Adrenal gland (tissue), 12 donors: ENCODE results near the gene MCF2L. TPM values are rescaled to one million over a fixed set of nuclear protein-coding genes. Genes with fewer than 3 reads are reported as not detected.

ENCODE experiments used
- DNase-seq, 7 donors: peaks; one replicate each; pipeline ENCODE4 v3.0.0-alpha.2; 2019 to 2020
- H3K27ac ChIP-seq, 5 donors: fragments of 200-600 bp; sonication (generic) in 4 of 5; 1 replicate in 3 of 5; 2 replicates in 2 of 5; pipeline versions ENCODE4 v1.5.1 to v1.8.0; 2016 to 2020; ENCODE audit warnings: mild to moderate bottlenecking in 1 of 5
- H3K27me3 ChIP-seq: fragments of 200-600 bp; 2 replicates; pipeline ENCODE4 v1.8.0; 2021
- H3K36me3 ChIP-seq, 2 donors: fragments of 200-600 bp; replicated peaks in 1 of 2; 1 replicate in 1 of 2; 2 replicates in 1 of 2; pipeline versions ENCODE4 v1.5.1 to v1.8.0; 2018 to 2022
- H3K4me1 ChIP-seq, 2 donors: fragments of 200-600 bp; replicated peaks in 1 of 2; 1 replicate in 1 of 2; 2 replicates in 1 of 2; pipeline versions ENCODE4 v1.5.1 to v1.8.0; 2018 to 2021
- H3K4me3 ChIP-seq, 4 donors: fragments of 200-600 bp; sonication (generic) in 3 of 4; one replicate each; pipeline ENCODE4 v1.5.1; 2016 to 2018
- H3K9me3 ChIP-seq, 3 donors: fragments of 200-600 bp; sonication (generic) in 1 of 3; replicated peaks in 1 of 3; 1 replicate in 2 of 3; 2 replicates in 1 of 3; pipeline versions ENCODE4 v1.5.1 to v1.8.0; 2016 to 2021
- POLR2A ChIP-seq, 2 donors: fragments of 450-650 bp; IDR thresholded peaks; one replicate each; pipeline ENCODE4 v1.6.1; 2017; ENCODE audit warnings: antibody characterized with exemption in 2 of 2, mild to moderate bottlenecking in 2 of 2, moderate library complexity in 1 of 2
- WGBS, 4 donors: extraction: QIAGEN DNeasy Blood & Tissue Kit in 2 of 4; methylation state at CpG; one replicate each; pipeline versions ENCODE4 v1.1.5 to v1.1.7; 2013 to 2017; 5-methylcytosine and 5-hydroxymethylcytosine counted together
- intact Hi-C, 2 donors: fragments of 100-400 bp; cut with DNase I; formaldehyde crosslinking; loops; one replicate each; pipeline versions ENCODE4 v1.14.1 to v1.15.0; 2022 to 2023
- polyA plus RNA-seq, 3 donors: library from polyadenylated mRNA; stranded (reverse); fragments of 200-250 nt in 2 of 3; fragments of 350-450 nt in 1 of 3; fragmentation: Illumina TruSeq in 1 of 3; extraction: RNeasy Lipid Tissue Mini Kit (QIAGEN cat#74804) in 1 of 3; gene quantifications; one replicate each; pipeline ENCODE4 v1.2.3, GENCODE V29; 2013 to 2014
- total RNA-seq, 9 donors: library from RNA; depleted of rRNA in 4 of 9; stranded (reverse); fragments of >200 nt in 4 of 9; fragments of 120-200 nt in 1 of 9; fragmentation: NEBNext Ultra II Directional in 1 of 9; extraction: Animal tissue kit (Norgen Biotek cat#: 25700) in 1 of 9; gene quantifications; one replicate each; pipeline versions ENCODE4 v1.1.0 to v1.2.4, GENCODE V29; 2013 to 2023
- TF ChIP-seq, protein P1 (sequence below), 6 experiments: fragments of 450-650 bp in 4 of 6; fragments of 200-600 bp in 2 of 6; sonication (generic) in 1 of 6; IDR thresholded peaks; 1 replicate in 5 of 6; 2 replicates in 1 of 6; pipeline versions ENCODE4 v1.5.1 to v1.8.0; 2016 to 2021; ENCODE audit warnings: antibody characterized with exemption in 6 of 6, mild to moderate bottlenecking in 2 of 6, moderate library complexity in 1 of 6
- donor health status: healthy with polysubstance abuse.
- donor health status: Bipolar disorder and iron deficiency.
- donor health status: DM: yes; HTN: yes; CAD: no.
- donor health status: DM: no; HTN: no; CAD: no.
- donor health status: DM: no; HTN: no; CAD: no.
- donor health status: DM: yes; HTN: yes; CAD: no.

MCF2L gene
- total and polyA plus RNA-seq, 12 donors, result 7.6 to 49.0 (median 15.3) TPM

- H3K27me3 ChIP-seq, result no peaks in the 10 kb centered on the region
- no peaks in the 10 kb centered on the region for H3K9me3 ChIP-seq
- H3K27ac ChIP-seq, result no peak overlapping the region
- no peaks in the 10 kb centered on the region for H3K36me3 ChIP-seq
- no peak for TF ChIP-seq POLR2A (IDR thresholded peaks at IDR 0.05)
- TF ChIP-seq, protein P1, sequence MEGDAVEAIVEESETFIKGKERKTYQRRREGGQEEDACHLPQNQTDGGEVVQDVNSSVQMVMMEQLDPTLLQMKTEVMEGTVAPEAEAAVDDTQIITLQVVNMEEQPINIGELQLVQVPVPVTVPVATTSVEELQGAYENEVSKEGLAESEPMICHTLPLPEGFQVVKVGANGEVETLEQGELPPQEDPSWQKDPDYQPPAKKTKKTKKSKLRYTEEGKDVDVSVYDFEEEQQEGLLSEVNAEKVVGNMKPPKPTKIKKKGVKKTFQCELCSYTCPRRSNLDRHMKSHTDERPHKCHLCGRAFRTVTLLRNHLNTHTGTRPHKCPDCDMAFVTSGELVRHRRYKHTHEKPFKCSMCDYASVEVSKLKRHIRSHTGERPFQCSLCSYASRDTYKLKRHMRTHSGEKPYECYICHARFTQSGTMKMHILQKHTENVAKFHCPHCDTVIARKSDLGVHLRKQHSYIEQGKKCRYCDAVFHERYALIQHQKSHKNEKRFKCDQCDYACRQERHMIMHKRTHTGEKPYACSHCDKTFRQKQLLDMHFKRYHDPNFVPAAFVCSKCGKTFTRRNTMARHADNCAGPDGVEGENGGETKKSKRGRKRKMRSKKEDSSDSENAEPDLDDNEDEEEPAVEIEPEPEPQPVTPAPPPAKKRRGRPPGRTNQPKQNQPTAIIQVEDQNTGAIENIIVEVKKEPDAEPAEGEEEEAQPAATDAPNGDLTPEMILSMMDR (IDR thresholded peaks at IDR 0.05), result no peak
- H3K4me1 ChIP-seq, result no peaks in the 10 kb centered on the region
- H3K4me3 ChIP-seq, result no peak overlapping the region
- intact Hi-C loops, result no loop called here
- DNase-seq, result no peak
- WGBS, 4 donors, result 82 to 88% (median 85%) methylated on average over 17 of the region's 17 CpGs
Observed at GRCh38 chr13:113020323-113021080, 51.5 kb downstream of the MCF2L start.

DNA sequence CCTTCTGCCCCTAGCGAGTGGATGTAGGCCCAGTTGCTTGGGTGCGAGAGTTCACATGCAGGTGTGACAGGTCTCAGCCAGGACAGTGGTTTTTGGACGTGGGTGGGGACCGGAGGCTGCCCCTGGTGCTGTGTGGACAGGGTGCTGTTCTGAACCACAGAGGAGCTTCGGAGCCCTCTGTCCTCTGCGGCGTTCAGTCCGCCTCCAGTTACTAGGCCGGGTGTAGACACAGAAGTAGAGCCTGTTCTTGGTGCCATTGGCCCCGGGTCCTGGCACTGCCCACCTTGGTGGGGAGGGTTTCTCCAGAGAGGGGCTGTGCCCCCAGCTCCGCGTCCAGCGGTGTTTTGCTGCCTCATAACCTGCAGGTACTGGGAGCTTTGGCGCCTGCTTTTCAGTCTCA, 52.4 kb downstream of the MCF2L start:
- no peak for TF ChIP-seq POLR2A (IDR thresholded peaks at IDR 0.05)
- TF ChIP-seq, protein P1 (IDR thresholded peaks at IDR 0.05), result no peak
- H3K27me3 ChIP-seq, result no peaks in the 10 kb centered on the region
- no peaks in the 10 kb centered on the region for H3K4me1 ChIP-seq
- no peaks in the 10 kb centered on the region for H3K9me3 ChIP-seq
- intact Hi-C loops, result no loop called here
- no peak overlapping the region for H3K4me3 ChIP-seq
- no peak for DNase-seq
- H3K27ac ChIP-seq, result no peak overlapping the region
- WGBS, 4 donors, result 86 to 91% (median 90%) methylated on average over 7 to 14 of the region's 14 CpGs
- H3K36me3 ChIP-seq, result no peaks in the 10 kb centered on the region

DNA sequence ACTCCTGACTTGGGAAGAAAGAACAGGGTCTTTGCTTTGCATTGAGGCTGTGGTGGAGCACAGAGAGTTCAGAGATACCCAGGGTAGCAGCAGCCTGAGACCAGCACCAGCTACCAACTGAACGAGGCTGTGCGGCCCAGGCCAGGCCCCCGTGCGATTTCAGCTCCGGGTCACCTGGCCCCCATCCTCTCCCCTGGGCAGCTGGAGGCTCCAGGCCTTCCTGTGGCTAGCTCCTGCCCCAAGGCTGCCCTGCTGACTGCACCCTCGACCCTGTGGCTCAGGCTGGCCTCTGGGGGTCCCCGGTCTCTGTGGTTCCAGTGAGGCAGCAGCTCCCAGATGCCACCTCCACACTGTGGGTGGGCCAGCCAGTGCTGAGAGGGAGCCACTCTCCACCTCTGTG, 52.8 kb downstream of the MCF2L start:
- Histone ChIP-seq H3K9me3 (no peaks in the 10 kb centered on the region), H3K4me1 (no peaks in the 10 kb centered on the region), H3K36me3 (no peaks in the 10 kb centered on the region), H3K27ac (no peak overlapping the region), H3K27me3 (no peaks in the 10 kb centered on the region), H3K4me3 (no peak overlapping the region)
- no peak for TF ChIP-seq POLR2A (IDR thresholded peaks at IDR 0.05)
- TF ChIP-seq, protein P1 (IDR thresholded peaks at IDR 0.05), result no peak
- intact Hi-C loops, result no loop called here
- no peak for DNase-seq
- 83 to 88% methylated on average over 7 of the region's 7 CpGs; no CpG with 5 or more reads in 2 of the 4 donors for WGBS, 4 donors

DNA sequence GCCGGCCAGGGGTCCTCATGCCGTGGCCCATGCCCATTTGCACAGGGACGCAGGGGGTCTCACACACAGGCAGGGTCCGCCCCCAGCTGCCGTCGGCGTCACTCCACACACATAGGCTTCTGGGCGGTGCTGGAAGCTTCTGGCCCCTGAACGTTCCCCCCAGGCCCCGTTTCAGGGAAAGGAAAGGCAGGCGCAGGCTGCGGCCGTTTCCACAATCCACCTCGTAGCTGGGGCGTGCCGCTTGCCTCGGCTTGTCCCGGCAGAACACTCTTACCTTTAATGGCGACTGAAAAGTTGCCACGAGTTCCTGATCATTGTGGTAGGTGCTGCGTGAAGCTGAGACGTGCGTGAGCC, 53.4 kb downstream of the MCF2L start:
- no peak overlapping the region for H3K27ac ChIP-seq
- H3K4me3 ChIP-seq, result no peak overlapping the region
- H3K4me1 ChIP-seq, result no peaks in the 10 kb centered on the region
- no peaks in the 10 kb centered on the region for H3K9me3 ChIP-seq
- DNase-seq, result no peak
- H3K27me3 ChIP-seq, result no peaks in the 10 kb centered on the region
- TF ChIP-seq, protein P1 (IDR thresholded peaks at IDR 0.05), result no peak
- TF ChIP-seq POLR2A (IDR thresholded peaks at IDR 0.05), result no peak
- H3K36me3 ChIP-seq, result no peaks in the 10 kb centered on the region
- 40 to 76% (median 66%) methylated on average over 2 to 23 of the region's 23 CpGs for WGBS, 4 donors
- intact Hi-C loops, result no loop called here
